Breast epithelium (tissue), 4 donors: ENCODE results near the gene IGFBP1. TPM values are rescaled to one million over a fixed set of nuclear protein-coding genes. Genes with fewer than 3 reads are reported as not detected.

ENCODE experiments used
- DNase-seq, 2 donors: peaks; one replicate each; pipeline ENCODE4 v3.0.0-alpha.2; 2019; ENCODE audit warnings: low spot score in 2 of 2
- H3K27ac ChIP-seq, 2 donors: fragments of 200-600 bp; sonication (generic) in 1 of 2; one replicate each; pipeline ENCODE4 v1.5.1; 2016 to 2019; ENCODE audit warnings: mild to moderate bottlenecking in 1 of 2
- H3K27me3 ChIP-seq, 2 donors: fragments of 200-600 bp; sonication (generic) in 1 of 2; one replicate each; pipeline versions ENCODE4 v1.5.1 to v1.6.0; 2017 to 2019; ENCODE audit warnings: control low read depth in 1 of 2, mild to moderate bottlenecking in 1 of 2
- H3K36me3 ChIP-seq: fragments of 200-600 bp; one replicate; pipeline ENCODE4 v1.5.1; 2019
- H3K4me1 ChIP-seq, 2 donors: fragments of 200-600 bp; sonication (generic); one replicate each; pipeline ENCODE4 v1.5.1; 2016 to 2019; ENCODE audit warnings: control low read depth in 1 of 2
- H3K4me3 ChIP-seq, 3 donors: fragments of 200-600 bp; sonication (generic); 1 replicate in 2 of 3; 2 replicates in 1 of 3; pipeline ENCODE4 v1.5.1; 2016 to 2019; ENCODE audit warnings: mild to moderate bottlenecking in 3 of 3, moderate library complexity in 2 of 3
- H3K9me3 ChIP-seq, 2 donors: fragments of 200-600 bp; sonication (generic) in 1 of 2; one replicate each; pipeline ENCODE4 v1.5.1; 2016 to 2019; ENCODE audit warnings: control low read depth in 1 of 2
- CTCF ChIP-seq, 3 donors: fragments of 450-650 bp; IDR thresholded peaks; one replicate each; pipeline ENCODE4 v1.5.1; 2016 to 2017; ENCODE audit warnings: antibody characterized with exemption in 3 of 3, mild to moderate bottlenecking in 3 of 3, moderate library complexity in 3 of 3
- POLR2A ChIP-seq: fragments of 450-650 bp; IDR thresholded peaks from one replicate; pipeline ENCODE4 v1.6.1; 2016; ENCODE audit warnings: antibody characterized with exemption, mild to moderate bottlenecking, moderate library complexity
- POLR2AphosphoS5 ChIP-seq, 3 donors: sonication (generic); formaldehyde crosslinking; IDR thresholded peaks; one replicate each; pipeline ENCODE4 v1.6.1; 2017; ENCODE audit warnings: antibody characterized with exemption in 3 of 3
- intact Hi-C: fragments of 100-400 bp; cut with DNase I; formaldehyde crosslinking; loops from one replicate; pipeline ENCODE4 v1.15.1; 2023; ENCODE audit warnings: low total_unique reads
- total RNA-seq, 3 donors: library from RNA; depleted of rRNA; stranded (reverse); fragments of >200 nt; gene quantifications; one replicate each; pipeline ENCODE4 v1.1.0, GENCODE V29; 2016

IGFBP1 gene
- total RNA-seq, 3 donors from 2014 or later = 0.98 to 1.3 TPM; not detected in 1

DNA sequence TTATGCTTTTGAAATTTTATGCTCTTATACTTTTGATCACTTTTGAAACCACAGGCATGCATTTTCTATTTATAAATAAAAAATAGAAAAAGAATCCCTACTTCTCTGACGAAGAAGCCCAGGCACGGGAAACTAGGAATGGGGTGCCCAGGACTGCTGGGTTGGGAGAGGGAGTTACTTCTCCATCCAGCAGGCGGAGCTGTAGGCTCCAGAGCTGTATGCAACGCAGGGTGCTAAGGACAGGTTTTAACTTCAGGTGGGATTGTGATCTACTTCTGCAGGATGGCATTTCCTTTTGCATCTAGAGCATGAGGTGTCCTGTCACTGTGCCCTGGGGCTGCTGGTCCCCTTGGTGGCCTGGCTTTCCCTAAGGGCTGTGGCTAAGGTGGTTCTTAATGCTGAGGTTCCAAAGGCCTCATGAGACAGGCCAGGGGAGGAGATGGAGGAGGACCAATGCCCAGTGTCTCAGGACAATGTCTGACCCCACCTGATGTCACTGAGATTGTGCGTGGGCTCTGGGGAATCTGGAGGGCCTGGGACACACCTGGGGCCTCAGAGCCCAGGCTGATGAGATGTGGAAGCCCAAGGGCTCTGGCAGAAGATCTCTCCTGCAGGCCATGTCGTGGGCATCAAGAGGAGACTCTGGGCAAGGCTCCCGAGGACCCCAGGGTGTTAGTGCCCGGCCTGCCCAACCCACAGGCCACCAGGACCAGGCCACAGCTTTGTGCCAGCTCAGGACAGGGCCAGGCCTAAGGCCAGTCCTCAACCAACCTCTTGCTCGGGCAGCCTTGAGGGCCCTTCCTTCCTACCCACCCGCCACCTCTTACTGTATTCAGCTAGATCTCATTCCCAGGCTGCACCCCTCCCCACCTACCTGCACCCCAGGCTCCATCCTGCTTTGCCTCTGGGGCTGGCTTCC is 15.9 kb upstream of the IGFBP1 start:
- Histone ChIP-seq H3K4me1 (no peaks in the 10 kb centered on the region), H3K27me3 (no peaks in the 10 kb centered on the region), H3K27ac (no peak overlapping the region), H3K36me3 (no peaks in the 10 kb centered on the region), H3K4me3 (no peak overlapping the region), H3K9me3 (peaks cover 0 to 4% of the 10 kb centered on the region in 2 donors)
- DNase-seq = no peak
- intact Hi-C loops = no loop called here
- TF ChIP-seq CTCF (IDR thresholded peaks at IDR 0.05) (no peak), POLR2AphosphoS5 (IDR thresholded peaks at IDR 0.05) (no peak), POLR2A (no peak)

DNA sequence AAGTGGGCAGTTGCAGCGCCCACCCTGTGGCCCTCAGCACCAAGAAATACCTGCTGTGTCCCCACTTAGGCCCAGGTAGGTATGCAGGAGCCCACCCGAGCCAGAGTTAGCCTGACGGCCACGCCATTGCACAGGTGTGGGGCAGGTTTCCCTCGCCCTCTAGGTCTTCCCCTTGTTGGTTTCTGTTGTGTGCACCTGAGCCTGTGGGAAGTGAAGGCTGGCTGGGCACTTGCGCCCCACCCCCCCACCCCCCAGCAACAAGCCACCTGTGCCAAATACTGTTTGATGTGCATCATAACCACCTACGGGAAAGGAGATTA is 15.3 kb upstream of the IGFBP1 start, which contains the start of gene CCDC201:
Gene CCDC201 (minus strand): TSS at position 48 of the 320 bp plus-strand sequence. CDS start 75 bp downstream, outside the sequence.
- intact Hi-C loops = no loop called here
- Histone ChIP-seq H3K27ac (no peak within 1 kb of the TSS), H3K4me1 (no peaks in the 10 kb centered on the region), H3K9me3 (peaks cover 2 to 7% of the 10 kb centered on the region in 2 donors), H3K27me3 (no peaks in the 10 kb centered on the region), H3K36me3 (no peaks in the 10 kb centered on the region), H3K4me3 (no peak within 1 kb of the TSS)
- TF ChIP-seq CTCF (IDR thresholded peaks at IDR 0.05) (no peak), POLR2AphosphoS5 (IDR thresholded peaks at IDR 0.05) (no peak), POLR2A (no peak)
- DNase-seq = no peak

DNA sequence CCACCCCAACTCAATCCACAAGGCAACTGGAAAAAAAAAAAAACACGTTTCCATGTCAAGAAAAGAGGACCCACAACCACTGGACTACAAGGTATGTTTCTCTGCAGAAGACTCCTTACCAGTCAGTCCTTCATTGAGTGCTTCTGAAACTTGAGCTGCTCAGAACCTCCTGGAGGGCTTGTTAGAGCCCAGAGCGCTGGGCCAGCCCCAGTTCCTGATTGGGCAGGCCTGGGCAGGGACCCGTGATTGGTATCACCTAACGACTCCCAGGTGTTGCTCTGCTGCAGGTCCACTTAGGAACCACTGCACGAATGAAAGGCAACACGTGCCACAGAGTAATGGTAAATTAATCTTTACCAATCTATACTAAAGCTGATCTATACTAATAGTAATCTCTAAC is 14.9 kb upstream of the IGFBP1 start:
- TF ChIP-seq POLR2AphosphoS5 (IDR thresholded peaks at IDR 0.05) (no peak), POLR2A (no peak), CTCF (IDR thresholded peaks at IDR 0.05) (no peak)
- Histone ChIP-seq H3K27me3 (no peaks in the 10 kb centered on the region), H3K9me3 (peaks cover 5 to 8% of the 10 kb centered on the region in 2 donors), H3K4me3 (no peak overlapping the region), H3K27ac (no peak overlapping the region), H3K36me3 (no peaks in the 10 kb centered on the region), H3K4me1 (no peaks in the 10 kb centered on the region)
- intact Hi-C loops = no loop called here
- DNase-seq = no peak

DNA sequence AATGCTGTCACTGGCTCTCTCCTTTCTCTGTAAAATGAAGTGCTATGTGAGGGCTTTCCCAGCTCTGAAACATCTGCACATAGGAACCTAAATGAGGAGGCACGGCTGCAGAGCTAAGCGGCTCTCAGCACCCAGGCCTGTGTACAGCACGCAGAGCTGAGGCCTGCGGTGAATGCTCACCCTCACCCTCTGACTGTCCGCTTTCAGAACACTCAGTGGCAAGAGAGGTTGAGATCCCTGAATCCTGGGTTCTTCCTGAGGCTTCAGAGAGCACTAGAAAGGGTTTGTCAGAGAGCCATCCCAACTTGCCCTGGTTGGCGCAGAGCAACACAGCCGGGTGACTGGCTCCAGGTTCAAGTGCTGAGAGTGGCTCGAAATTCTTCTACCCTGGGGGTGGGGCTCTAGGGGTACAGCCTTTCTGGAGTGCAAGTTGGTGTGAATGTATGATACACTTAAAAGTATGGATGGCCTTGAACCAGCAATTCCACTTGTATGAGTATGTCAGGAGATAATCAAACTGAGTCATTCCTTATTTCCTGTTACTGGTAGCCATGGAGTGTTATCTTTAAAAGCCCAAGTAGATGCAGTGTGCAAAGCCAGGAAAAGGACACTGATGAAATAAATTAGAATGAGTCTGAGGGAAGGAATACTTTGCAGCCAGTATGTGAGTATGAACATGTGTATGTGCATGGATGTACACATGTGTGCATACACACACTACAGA is 13.7 kb upstream of the IGFBP1 start:
- DNase-seq = no peak
- Histone ChIP-seq H3K27ac (no peak overlapping the region), H3K27me3 (no peaks in the 10 kb centered on the region), H3K4me1 (no peaks in the 10 kb centered on the region), H3K4me3 (no peak overlapping the region), H3K9me3 (peaks cover 12 to 18% of the 10 kb centered on the region in 2 donors), H3K36me3 (no peaks in the 10 kb centered on the region)
- TF ChIP-seq POLR2A (no peak), CTCF (IDR thresholded peaks at IDR 0.05) (no peak), POLR2AphosphoS5 (IDR thresholded peaks at IDR 0.05) (no peak)
- intact Hi-C loops = no loop called here

DNA sequence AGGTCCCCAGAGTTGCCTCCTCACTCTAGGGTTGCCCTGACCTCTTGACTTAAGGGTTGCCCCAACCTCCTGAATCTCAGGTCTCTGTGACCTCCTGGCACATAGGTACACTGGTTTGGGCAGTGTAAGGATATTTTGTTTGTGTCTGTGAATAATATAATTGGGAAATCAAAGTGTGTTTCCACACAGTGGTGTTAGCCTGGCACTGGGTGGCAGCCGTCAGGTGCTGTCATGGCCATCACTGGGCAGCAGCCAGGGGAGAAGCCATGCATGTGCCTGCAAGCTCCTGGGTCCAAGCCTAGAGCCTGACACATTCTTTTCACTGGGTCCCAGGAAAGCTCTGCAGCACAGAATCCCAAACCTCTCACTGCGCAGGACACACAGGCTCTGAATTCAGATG is 11.8 kb upstream of the IGFBP1 start:
- Histone ChIP-seq H3K27ac (no peak overlapping the region), H3K27me3 (no peaks in the 10 kb centered on the region), H3K4me3 (no peak overlapping the region), H3K36me3 (no peaks in the 10 kb centered on the region), H3K9me3 (peaks cover 12 to 18% of the 10 kb centered on the region in 2 donors), H3K4me1 (no peaks in the 10 kb centered on the region)
- DNase-seq = no peak
- intact Hi-C loops = no loop called here
- no peak for TF ChIP-seq POLR2A
- TF ChIP-seq CTCF (IDR thresholded peaks at IDR 0.05) = no peak
- TF ChIP-seq POLR2AphosphoS5 (IDR thresholded peaks at IDR 0.05) = no peak
